KG1 (cell line): ENCODE data around the gene MLN.
A peak's percentile ranks its signal among the peaks of the same experiment; 100 is the strongest.

ENCODE experiments used
- DNase-seq: peaks from one replicate; lab custom pipeline; 2025; lab: John Stamatoyannopoulos, UW

Gene MLN

DNA sequence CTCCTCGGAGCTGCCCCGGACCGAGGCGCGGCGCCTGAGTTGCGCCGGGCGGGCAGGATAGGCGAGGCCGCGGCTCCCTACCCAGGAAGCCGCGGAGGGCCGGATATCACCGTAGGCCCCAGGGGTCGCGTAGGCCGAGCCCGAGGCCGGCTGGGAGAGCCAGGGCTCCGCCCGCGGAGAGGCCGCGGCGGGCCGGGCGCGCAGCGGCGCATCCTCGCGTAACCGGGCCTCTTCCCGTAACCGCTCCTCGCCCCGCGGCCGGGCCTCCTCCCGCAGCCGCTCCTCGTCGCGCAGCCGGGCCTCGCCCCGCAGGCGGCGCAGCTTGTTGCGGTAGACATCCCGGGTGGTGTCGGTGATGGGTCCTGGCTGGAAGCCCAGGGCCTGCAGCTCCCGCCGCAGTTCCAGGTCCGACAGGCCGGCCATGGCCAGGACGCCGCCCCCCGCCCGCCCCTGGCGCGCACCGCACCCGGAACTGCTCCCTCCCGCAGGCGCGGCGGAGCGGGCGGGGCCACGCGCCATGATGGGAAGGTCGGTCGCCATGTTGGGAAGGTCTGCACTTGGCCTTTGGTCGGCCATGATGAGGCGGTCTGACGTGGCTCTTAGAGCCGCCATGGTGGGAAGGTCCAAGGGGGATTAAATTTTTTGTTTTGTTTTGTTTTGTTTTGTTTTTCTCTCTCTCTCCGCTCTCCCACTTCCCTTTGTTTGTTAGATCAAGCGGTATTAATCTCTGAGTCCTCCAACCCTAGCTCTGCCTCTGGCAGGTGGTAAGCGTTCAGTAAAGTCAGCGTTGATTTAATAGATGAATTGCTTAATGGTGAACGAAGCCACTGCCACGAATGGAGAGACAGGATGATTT, 14.9 kb downstream of the MLN start, which contains the start of gene LEMD2:
Gene LEMD2 (minus strand): TSS at position 437 of the 856 bp plus-strand sequence. CDS start 14 bp downstream, at position 423.
- DNase-seq = peak; percentile 86

DNA sequence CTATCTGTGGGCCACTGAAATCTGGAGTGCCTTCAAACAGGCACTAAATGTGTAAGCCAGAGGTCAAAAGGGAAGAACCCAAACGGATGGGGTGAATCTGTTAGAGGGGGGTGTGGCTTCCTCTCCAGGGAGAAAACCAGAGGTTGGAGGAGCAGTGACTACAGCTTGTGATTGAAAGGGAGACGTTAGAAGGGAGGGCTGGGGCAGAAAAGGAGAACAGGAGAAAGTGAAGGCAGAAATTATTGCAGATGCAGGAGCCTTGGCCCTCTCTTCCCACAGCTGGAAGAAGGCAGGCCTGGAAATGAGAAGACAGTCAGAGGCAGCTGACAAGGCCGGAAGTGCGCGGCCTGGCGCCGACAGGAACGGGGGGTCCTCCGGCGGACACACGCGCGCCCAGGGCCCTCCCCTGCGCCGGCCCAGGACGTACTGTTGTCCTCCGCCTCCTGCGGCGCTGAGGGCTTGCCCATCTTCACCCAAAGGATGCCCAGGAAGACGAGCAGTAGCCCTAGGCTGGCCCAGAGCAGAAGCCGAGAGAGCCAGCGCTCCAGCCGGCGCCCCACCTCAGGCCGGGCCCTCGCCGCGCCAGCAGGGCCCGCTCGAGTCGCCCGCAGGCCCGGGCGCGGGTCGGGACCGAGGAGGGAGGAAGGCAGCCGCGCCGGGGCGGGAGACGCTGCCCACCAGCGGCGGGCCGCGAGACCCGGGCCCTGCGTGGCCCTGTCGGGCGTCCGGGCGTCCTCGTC, 15.7 kb downstream of the MLN start:
- no peak for DNase-seq

DNA sequence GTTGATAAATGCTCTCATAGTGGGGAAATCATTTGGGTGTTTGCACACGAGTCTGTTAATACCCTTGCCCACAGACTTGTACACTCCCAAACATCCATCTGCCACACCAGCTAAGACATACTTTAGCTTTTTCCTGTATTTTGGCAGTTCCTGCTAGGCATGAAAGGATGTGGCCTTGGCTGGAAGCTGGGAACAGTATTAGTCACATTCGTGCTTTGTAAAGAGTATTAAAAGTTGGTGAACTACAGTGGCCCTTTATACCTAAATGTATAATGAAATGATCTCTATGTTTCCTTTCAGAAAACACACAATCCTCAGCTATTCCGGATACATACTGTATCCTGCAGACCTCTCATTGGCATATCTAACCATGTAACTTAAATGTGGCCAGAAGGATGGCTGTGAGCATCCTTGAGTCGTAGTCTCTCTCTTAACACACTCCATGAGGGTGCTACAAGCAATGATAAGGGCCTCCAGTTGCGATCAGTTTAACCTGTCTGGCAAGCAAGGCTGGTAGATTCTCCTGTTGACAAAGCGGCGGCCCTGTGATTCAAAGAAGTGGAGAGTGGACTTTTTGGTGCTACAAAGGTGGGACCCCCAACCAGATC, 16.4 kb downstream of the MLN start:
- DNase-seq = no peak

DNA sequence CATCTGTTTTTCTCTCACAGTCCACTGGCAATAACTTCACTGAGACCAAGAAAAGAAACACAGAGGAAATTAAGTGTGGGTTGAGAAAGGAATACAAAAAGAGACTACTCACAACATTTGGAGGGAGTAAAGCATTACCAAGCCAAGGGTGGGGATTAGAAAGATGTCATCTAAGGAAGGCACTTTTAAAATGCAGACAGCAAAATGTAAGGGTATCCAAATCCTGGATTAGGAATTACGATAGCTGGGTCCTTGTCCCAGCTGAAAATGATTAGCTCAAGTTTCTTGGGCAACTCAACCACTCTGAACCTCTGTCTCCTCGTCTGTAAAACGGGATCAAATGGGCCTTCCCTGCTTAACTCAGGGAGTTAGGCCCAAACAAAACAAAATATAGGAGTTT, 17.1 kb downstream of the MLN start:
- no peak for DNase-seq

DNA sequence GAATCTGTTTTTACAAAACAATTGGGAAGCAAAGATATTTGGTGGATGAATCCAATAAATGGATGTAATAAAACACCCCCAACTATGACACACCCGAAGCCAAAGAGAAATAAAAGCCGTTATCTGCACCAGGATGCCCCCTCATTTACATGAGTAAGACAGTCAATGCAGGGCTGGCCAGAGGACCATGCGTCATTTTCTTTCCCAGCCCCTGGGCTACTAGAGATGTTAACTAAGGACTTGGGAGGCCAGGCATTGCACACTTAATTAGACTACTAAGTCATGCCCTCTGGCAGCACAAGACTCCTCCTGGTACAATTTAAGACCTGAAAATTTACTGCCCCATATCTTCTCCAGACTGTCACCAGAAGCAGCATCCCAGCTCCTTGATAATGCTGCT, 18.0 kb downstream of the MLN start:
- DNase-seq = no peak

DNA sequence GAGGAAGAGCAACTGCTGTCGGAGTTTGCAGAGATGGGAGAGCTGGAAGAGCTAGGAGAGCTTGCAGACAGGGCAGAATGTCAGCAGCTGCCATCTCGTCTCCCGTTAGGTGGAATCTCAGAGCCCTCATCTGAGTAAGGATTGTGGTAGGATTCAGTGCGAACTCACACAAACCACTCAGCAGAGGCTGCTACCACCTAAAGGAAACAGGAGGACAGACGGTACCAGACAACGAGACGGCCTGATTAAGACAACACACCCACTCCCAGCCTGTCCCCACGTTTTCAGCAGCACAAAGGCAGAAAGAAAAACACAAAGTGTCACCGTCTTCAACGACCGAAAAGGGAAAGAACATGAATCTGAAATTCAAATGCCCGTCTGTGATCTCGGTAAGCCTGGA, 19.0 kb downstream of the MLN start:
- DNase-seq = no peak

DNA sequence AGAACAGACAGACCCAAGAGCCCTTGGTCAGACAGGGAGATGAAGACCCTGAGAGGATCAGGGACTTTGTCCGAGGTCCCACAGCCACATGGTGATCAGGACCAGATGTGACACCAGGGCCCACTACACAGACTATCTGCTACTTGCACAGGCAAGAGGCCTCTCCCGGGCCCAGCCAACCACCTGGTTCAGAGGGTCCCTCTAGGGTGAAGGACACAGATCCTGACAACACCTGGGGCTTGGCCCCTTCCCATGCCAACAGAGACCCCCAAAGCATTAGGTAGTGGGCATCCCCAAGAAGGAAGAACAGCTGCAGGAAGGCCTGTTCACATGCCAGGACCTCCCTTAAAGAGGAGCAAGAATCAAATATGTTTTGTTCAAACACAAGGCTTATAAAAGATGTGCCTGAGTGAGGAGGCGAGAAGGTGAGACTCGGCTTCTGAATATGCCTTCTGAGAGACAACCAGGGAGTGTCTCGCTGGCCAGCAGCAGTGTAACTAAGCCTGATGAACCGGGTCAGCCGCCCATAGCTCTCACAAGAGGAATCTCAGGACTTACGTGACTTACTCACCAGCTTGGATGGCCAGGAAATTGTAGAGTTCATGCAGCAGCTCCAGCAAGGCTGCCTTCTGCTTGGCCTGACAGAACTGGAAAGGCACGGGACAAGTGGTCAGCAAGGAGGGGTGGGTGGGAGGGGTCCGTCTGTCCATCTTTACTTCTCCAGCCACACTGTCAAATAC, 19.9 kb downstream of the MLN start:
- no peak for DNase-seq

DNA sequence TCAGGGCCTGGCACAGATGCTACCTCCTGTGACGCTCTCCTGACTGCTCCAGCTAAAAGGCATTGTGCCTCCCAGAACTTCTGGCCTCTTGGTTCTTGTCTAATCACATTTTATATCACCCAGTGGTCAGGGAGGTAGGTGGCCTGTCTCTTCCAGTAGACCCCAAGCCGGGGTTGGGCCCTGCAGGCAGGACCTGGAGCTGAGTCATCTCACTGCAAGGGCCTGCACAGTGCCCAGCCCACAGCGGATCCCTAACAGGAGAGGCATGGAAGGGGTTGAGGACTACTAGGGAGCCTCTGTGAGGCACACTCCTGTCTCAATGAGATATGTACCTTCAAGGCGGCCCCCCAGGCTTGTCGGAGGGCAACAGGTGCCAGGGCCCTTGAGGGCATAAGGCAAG, 21.2 kb downstream of the MLN start:
- no peak for DNase-seq

DNA sequence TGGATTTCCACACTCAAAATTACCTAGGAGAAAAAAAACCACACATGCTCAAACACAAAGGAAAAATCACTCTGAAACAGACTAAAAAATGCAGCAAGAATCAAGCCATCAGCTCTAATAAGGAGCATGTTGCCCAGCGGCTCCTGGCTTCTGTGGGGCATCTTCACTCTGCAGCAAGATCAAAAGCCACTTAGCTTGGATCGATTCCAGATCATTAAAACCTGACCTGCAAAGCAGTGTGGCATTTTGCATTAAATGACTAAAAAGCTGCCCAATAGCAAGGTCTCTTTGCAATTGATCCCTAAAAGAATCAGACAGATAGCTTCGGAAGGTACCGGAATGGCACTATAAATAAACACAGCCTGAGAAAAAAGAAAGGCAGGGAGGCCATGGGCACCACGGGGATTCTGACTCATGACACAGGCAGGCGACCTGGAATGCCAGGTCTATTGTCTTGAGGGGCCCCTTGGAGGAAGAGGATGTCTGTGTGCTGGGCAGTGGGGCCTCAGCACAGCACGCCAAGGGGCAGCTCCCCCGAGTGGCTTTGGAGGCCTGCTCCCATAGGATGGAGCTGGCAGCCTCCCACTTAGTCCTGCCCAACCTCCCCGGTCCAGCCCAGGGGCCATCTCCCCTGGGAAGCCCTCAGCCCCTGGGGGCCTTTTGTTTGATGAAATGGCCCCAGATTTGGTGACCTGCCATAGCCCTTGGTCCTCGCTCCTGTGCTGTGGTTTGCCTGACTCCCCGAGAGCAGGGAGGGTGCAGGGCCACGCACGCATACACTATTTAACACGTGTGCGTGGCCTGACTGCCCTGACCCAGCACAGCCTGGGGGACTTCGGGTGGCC, 22.4 kb downstream of the MLN start:
- no peak for DNase-seq

DNA sequence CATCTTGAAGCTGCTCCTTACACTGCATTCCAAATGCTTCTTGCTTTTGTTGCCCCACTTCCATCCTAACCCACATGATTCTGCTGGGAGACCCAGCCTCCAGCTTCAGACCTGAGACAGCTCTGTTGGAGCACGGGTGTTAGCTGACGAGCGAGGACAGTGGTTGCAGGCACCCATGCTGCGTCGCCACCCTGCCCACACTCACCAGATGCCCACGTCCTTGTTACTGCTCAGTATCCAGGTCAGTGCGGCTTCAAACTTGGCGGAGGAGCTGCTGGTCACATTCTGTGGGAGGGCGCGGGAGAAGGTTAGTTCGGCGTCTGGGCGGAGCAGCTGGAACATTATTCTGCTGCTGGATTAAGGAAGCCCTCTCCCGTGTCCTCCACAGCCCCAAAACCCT, 23.9 kb downstream of the MLN start:
- DNase-seq = no peak

DNA sequence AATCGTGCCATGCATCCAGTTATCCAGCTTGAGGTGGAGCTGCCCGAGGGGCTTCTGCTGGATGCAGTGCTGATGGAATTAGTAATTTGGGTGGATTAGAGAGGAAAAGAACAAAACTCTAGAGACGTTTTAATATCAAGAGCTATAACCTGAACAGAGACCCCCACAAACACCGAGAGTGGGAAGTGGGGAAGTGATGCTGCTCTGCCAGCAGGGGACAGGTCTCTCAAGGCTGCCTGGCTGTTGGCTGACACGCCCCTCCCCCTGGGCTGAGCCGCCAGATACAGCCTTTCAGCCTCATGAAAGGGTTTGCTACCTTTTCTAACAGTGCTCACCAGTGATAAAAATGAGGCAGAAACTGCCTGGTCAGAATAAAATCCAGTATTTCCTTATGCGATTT, 24.5 kb downstream of the MLN start:
- DNase-seq = no peak

DNA sequence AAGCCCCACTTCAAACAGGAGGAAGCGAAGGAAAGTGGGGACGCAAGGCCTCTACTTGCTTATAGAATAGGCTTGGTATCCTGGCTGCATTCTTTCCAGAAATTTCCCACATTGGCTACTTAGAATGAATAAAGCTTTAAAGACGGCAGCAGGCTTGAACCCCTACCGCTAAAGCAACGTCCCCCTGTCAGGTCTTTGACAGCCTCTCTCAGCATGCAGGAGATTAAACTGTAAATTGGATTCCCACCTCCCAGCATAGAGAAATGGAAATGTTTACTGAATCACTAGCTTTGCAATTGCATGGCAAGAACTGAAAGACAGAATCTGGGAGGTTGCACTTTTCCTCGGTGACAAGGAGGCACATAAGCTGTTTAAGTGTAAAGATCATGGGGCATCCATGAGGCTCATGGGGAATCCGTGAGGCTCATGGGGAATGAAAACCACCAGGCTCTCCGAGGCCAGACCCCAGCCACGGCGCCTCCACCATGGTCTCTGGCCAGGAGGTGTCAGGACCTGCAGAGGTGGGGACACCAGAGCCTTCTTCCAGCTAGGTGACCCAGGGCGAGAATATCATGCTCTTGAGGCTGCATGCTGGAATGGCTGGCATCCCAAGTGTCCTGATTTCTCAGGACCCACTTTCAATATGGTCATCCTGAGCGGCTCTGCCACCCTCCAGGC, 25.2 kb downstream of the MLN start:
- no peak for DNase-seq

DNA sequence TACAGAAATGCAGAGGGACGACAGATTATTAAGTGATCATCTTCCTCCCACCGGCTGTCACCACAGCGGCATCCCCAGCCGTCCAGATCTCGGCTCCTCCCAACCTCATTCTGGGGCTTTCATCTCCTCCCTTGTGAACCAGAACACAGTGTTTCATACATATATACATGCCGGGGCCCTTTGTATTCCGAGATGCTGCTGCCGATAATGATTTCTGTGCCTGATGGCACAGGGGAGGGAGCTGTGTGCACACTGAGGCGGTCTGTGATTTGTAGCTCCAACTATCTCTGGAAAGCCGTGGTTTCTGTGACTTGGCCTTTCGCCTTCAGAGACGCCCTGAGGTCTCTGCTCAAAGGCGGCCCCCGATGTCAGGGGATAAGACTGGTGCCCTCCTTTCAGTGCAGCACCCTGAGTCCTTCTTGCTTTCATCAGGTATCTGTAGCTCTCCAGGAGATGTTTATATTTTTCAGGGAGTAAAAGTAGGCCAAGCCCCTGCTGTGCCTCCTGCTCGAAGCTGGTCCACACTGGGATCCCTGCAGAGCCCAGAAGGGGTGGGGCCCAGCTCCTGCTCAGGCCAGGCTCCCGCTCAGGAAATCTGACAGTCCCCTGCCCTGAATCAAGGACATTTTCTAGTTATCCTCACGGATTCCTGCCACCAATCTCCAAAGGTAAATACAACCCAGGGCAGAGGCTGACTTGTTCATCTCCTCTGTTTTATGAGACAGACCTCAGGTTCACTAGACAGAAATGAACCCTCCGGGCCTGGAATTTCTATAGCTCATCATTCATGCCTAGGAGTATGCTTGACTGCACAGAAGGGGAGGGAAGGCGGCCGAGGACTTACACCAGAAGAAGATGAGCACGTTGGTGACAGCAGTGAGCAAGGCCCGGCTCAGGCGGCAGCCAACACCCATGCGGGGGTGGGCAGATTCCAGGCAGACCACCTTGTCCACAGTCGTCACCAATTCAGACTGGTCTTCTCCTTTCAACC, 26.1 kb downstream of the MLN start:
- no peak for DNase-seq

DNA sequence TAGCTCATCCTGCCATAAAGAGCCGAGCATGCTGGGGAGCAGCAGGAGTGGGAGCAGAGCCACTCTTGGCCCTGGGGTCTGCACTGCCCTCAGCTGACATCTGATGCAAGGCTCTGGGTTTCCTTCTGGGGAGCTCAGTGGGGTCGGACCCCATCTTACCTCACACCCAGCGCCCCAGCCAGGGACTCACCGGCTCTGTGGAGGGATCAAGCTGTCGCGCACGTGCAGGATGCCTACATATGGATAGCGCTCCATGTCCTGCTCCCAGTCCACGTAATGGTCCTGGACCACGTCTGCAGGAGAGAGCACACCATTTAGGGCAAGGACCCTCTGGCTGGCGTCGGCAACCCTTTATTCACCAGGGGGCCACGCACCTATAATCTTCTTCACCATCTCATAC, 27.0 kb downstream of the MLN start:
- DNase-seq = no peak

DNA sequence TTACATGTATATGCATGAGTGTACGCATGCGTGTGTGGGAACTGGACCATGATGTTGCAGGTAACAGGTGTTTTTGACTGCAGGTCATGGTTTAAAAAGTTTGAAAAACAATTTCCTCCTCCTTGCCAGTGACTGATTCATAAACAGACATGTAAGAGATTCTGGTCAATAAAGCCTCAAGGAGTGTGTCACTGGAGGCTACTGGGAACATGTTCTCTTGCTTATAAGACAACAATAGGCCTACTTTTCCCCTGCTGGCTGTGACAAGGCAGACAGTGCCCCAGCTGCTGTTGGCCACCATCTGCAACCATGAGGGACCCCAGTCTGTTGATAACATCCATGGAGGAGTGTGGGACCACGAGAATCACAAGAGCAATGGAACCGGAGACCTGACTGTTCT, 27.6 kb downstream of the MLN start:
- no peak for DNase-seq

DNA sequence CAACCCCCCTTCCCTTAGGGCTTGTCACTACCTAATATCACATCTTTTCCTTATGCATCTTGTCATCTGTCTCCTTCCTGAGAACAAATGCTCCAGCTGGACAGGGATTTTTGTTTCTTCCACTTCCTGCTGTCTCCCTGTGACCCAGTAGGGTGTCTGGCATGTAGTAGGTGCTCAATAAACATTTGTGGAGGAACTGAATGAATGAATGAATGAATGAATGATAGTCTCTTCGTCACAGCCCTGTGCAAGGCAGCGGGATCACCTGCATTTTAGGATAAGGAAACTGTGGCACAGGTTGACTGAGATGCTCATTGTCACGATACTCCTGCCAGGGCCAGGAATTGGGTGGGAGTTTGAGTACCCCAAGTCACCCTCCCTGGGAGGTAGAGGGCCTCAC, 29.0 kb downstream of the MLN start:
- no peak for DNase-seq

DNA sequence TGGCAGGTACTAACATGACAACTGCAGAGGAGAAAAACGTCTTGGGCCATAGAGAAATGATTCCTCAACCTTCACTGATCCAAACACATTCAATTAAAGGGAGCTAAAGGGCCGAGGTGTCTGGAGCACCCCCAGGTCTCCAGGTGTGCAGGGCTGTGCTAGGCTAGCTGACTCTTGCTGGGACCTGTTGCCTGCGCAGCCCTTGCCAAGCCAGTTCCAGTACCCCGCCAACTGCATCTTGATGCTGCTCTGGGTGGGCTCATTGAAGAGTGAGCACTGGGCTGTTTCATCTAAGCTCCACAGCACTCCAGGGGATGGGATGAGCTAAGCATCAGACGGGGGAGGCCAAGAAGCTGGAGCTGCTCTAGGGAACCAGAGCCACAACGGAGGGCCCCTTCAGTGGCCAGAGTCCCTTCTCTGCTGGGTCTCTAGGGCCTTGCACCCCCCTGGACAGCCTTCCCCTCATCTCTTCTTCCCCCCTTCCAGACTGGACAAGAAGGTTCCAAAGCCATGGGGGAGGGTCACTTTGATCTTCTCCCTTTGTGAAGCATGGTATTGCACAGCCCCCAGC, 30.8 kb downstream of the MLN start:
- no peak for DNase-seq

DNA sequence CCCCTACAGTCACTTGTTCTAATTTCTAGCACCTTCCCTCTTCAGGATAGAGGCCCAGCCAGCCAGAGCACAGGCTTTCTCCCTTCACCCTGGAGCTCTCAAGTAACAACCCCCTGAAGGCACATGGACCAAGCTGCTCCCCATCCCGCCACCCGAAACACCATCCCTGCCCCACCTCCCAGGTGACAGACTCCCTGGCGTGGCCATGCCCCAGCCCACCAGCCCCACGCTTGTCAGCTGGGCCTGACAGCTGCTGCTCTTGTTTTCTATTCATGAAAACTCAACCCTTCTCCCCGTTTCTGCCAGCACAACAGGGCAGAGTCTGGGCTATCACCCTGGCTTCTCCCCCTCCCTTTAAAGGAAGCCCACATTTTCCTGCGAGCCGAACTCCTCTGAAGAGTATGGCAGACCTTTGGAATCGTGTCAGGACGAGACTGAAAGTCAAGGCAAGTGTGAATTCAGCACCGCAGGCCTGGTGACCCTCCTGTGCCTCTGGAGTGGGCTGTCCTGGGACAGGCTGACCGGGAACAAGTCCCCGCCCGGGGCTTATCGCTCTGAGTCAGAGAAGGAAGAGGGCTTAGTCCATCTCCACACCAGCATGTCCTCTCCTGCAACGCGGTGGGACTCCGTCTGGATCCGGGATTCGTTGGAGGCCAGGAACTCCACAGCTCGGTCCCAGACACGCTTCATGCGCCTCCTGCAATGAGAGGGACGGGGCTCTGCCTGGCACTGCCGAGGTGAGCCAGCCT, 31.5 kb downstream of the MLN start:
- DNase-seq = no peak
